HG02884 (cell line): ENCODE measurements around the gene DNTT.
A peak's percentile ranks its signal among the peaks of the same experiment; 100 is the strongest.

Experiments used
- ATAC-seq: cut with Tn5 transposase; IDR thresholded peaks from one replicate; pipeline ENCODE4 v1.9.1; 2021; ENCODE audit warnings: mild to moderate bottlenecking, moderate library complexity; ENCODE audit not compliant: unreplicated experiment

Gene DNTT

GRCh38 chr10:96304230-96304629, at the start of gene DNTT:
DNTT (plus strand) TSS chr10:96304434; CDS start chr10:96304498, 64 bp downstream.
- ATAC-seq = no peak

GRCh38 chr10:96254976-96255375, 49.3 kb upstream of the DNTT start:
- ATAC-seq = no peak

- ATAC-seq = no peak
Measured at GRCh38 chr10:96255549-96256333, 48.5 kb upstream of the DNTT start.

- ATAC-seq = no peak
Measured at GRCh38 chr10:96257944-96258343, 46.3 kb upstream of the DNTT start.

- ATAC-seq = no peak
Measured at GRCh38 chr10:96259150-96259549, 45.1 kb upstream of the DNTT start.

- no peak for ATAC-seq
Measured at GRCh38 chr10:96260014-96260413, 44.2 kb upstream of the DNTT start.

GRCh38 chr10:96261132-96261531, 43.1 kb upstream of the DNTT start:
- ATAC-seq = no peak

- ATAC-seq = no peak
Measured at GRCh38 chr10:96261930-96262329, 42.3 kb upstream of the DNTT start.

- no peak for ATAC-seq
Measured at GRCh38 chr10:96263176-96263575, 41.1 kb upstream of the DNTT start.

GRCh38 chr10:96263669-96264068, 40.6 kb upstream of the DNTT start:
- ATAC-seq = no peak

GRCh38 chr10:96264938-96265337, 39.3 kb upstream of the DNTT start:
- no peak for ATAC-seq

GRCh38 chr10:96266118-96266770, 38.0 kb upstream of the DNTT start:
- no peak for ATAC-seq

- ATAC-seq = no peak
Measured at GRCh38 chr10:96267234-96267705, 37.0 kb upstream of the DNTT start.

- no peak for ATAC-seq
Measured at GRCh38 chr10:96268341-96268909, 35.8 kb upstream of the DNTT start.

GRCh38 chr10:96269438-96270300, 34.6 kb upstream of the DNTT start:
- ATAC-seq = no peak

- ATAC-seq = no peak
Measured at GRCh38 chr10:96270571-96270970, 33.7 kb upstream of the DNTT start.

- ATAC-seq = peak; percentile 57
Measured at GRCh38 chr10:96271016-96271815, 33.0 kb upstream of the DNTT start, which contains the start of gene BLNK. BLNK (minus strand) TSS chr10:96271569; CDS start chr10:96271398, 171 bp downstream.

- no peak for ATAC-seq
Measured at GRCh38 chr10:96272316-96273280, 31.6 kb upstream of the DNTT start.
